HL-60 (cell line): ENCODE measurements around the gene CENPA.
"Not testable (repeated sequence)": the region's sequence is repeated elsewhere in the genome, so short reads cannot be mapped to it uniquely, and the experiment has no call there.

Source experiments
- DNase-seq, 2 experiments: peaks; one replicate each; pipeline ENCODE4 v3.0.0-alpha.2; 2010 to 2020; ENCODE audit warnings: low read depth in 1 of 2, low spot score in 1 of 2
- H3K27ac ChIP-seq: fragments of 250-450 bp; sonication (Bioruptor Pico); replicated peaks from 2 replicates; pipeline ENCODE4 v1.5.1; 2020; ENCODE audit warnings: mild to moderate bottlenecking, moderate library complexity
- H3K27me3 ChIP-seq: fragments of 250-450 bp; sonication (Bioruptor Pico); 2 replicates; pipeline ENCODE4 v1.5.1; 2021; ENCODE audit warnings: mild to moderate bottlenecking, moderate library complexity; ENCODE audit not compliant: insufficient read depth, poor library complexity, severe bottlenecking
- H3K4me3 ChIP-seq: replicated peaks from 2 replicates; pipeline ENCODE4 v1.5.1; 2011; ENCODE audit warnings: mild to moderate bottlenecking, control low read depth, low read length; ENCODE audit not compliant: insufficient read depth
- GABPA ChIP-seq: IDR thresholded peaks from 2 replicates; pipeline ENCODE4 v1.6.1; 2012; ENCODE audit warnings: low read depth
- POLR2AphosphoS5 ChIP-seq: IDR thresholded peaks from 2 replicates; pipeline ENCODE4 v1.6.1; 2012; ENCODE audit warnings: low read depth
- SPI1 ChIP-seq: IDR thresholded peaks from 2 replicates; pipeline ENCODE4 v1.6.1; 2012; ENCODE audit warnings: low read depth, mild to moderate bottlenecking, borderline replicate concordance
- TF ChIP-seq, protein P1 (sequence below): IDR thresholded peaks from 2 replicates; pipeline ENCODE4 v1.6.1; 2012; ENCODE audit warnings: low read depth; ENCODE audit not compliant: insufficient replicate concordance
- TF ChIP-seq, protein P2 (sequence below): IDR thresholded peaks from one replicate; pipeline ENCODE4 v1.5.1; 2011; ENCODE audit warnings: low read length, control low read depth, inconsistent platforms; ENCODE audit not compliant: insufficient read depth

CENPA gene

DNA sequence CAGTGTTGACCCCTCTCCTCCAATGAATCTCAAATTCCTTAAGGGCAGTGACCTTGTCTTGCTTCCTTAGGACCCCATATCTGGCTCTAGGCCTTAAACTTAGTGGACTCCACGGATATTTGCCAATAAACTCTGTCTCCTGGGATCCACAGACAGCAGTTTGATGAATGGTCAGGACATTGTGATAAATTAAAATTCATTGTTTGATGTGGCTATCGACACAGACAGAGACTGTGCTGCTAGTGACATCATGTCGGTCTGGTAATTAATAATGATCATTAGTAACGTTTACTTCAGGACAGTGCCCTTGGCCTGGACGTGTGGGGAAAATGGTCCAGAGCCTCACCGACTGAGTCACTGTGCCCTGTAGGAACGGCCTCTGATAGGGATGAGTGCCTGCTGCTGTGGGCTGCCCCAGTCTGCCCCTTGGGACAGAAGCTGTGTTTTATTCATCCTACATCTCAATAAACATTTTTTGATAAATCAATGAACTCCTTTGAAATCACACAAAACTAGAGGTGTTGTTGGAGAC is 27.0 kb upstream of the CENPA start:
- DNase-seq = no peak
- Histone ChIP-seq H3K4me3 (no peak overlapping the region), H3K27me3 (peaks cover 2% of the 10 kb centered on the region), H3K27ac (no peak overlapping the region)
- TF ChIP-seq GABPA (no peak), SPI1 (no peak), POLR2AphosphoS5 (no peak)
- TF ChIP-seq, protein P1, sequence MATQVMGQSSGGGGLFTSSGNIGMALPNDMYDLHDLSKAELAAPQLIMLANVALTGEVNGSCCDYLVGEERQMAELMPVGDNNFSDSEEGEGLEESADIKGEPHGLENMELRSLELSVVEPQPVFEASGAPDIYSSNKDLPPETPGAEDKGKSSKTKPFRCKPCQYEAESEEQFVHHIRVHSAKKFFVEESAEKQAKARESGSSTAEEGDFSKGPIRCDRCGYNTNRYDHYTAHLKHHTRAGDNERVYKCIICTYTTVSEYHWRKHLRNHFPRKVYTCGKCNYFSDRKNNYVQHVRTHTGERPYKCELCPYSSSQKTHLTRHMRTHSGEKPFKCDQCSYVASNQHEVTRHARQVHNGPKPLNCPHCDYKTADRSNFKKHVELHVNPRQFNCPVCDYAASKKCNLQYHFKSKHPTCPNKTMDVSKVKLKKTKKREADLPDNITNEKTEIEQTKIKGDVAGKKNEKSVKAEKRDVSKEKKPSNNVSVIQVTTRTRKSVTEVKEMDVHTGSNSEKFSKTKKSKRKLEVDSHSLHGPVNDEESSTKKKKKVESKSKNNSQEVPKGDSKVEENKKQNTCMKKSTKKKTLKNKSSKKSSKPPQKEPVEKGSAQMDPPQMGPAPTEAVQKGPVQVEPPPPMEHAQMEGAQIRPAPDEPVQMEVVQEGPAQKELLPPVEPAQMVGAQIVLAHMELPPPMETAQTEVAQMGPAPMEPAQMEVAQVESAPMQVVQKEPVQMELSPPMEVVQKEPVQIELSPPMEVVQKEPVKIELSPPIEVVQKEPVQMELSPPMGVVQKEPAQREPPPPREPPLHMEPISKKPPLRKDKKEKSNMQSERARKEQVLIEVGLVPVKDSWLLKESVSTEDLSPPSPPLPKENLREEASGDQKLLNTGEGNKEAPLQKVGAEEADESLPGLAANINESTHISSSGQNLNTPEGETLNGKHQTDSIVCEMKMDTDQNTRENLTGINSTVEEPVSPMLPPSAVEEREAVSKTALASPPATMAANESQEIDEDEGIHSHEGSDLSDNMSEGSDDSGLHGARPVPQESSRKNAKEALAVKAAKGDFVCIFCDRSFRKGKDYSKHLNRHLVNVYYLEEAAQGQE = no peak
- TF ChIP-seq, protein P2, sequence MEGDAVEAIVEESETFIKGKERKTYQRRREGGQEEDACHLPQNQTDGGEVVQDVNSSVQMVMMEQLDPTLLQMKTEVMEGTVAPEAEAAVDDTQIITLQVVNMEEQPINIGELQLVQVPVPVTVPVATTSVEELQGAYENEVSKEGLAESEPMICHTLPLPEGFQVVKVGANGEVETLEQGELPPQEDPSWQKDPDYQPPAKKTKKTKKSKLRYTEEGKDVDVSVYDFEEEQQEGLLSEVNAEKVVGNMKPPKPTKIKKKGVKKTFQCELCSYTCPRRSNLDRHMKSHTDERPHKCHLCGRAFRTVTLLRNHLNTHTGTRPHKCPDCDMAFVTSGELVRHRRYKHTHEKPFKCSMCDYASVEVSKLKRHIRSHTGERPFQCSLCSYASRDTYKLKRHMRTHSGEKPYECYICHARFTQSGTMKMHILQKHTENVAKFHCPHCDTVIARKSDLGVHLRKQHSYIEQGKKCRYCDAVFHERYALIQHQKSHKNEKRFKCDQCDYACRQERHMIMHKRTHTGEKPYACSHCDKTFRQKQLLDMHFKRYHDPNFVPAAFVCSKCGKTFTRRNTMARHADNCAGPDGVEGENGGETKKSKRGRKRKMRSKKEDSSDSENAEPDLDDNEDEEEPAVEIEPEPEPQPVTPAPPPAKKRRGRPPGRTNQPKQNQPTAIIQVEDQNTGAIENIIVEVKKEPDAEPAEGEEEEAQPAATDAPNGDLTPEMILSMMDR = no peak

DNA sequence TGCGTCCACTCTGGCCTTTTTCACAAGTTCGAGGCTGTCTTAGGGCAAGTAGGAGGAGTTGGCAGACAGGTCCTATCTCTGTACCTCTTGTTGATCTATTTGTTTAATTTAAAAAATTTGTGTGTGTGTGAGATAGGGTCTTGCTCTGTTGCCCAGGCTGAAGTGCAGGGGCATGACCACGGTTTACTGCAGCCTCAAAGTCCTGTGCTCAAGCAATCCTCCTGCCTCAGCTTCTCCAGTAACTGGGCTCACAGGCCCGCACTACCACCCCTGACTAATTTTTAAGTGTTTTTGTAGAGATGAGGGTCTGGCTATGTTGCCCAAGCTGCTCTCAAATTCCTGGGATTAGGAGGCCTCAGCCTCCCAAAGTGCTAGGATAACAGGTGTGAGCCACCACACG is 26.0 kb upstream of the CENPA start:
- Histone ChIP-seq H3K27me3 (peaks cover 2% of the 10 kb centered on the region), H3K4me3 (no peak overlapping the region), H3K27ac (no peak overlapping the region)
- no peak for DNase-seq
- TF ChIP-seq GABPA (no peak), SPI1 (no peak), POLR2AphosphoS5 (no peak)
- TF ChIP-seq, protein P2 = no peak
- TF ChIP-seq, protein P1 = no peak

DNA sequence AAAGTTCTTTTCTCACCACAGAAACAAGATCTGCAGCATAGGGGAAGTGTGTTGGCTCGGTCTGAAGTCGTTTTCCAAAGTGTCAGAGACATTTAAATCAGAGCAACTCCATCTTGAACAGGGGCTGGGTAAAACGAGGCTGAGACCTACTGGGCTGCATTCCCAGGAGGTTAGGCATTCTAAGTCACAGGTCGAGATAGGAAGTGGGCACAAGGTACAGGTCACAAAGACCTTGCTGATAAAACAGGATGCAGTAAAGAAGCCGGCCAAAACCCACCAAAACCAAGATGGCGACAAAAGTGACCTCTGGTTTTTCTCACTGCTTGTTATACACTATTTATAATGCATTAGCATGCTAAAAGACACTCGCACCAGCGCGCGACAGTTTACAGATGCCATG is 24.9 kb upstream of the CENPA start:
- not testable (repeated sequence) for DNase-seq, H3K27ac ChIP-seq

DNA sequence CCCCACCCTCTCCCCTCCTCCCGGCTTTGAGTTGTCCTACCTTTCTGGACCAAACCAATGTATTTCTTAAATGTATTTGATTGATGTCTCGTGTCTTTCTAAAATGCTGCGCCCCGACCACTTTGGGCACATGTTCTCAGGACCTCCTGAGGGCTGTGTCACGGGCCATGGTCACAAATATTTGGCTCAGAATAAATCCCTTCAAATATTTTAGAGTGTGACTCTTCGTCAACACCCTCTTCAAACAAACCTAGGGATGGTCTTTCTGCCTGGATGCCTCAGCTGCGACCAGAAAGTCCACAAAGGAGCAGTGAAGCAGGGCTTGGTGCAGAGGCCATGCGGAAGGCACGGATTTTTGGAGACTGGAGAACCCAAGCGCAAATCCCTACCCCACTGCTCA is 22.8 kb upstream of the CENPA start:
- TF ChIP-seq, protein P2 = no peak
- no peak for TF ChIP-seq GABPA
- TF ChIP-seq, protein P1 = no peak
- TF ChIP-seq SPI1 = no peak
- TF ChIP-seq POLR2AphosphoS5 = no peak

More for the DNA sequence above, 24.9 kb upstream of the CENPA start:
- not testable (repeated sequence) for H3K4me3 ChIP-seq, H3K27me3 ChIP-seq

More for the DNA sequence above, 22.8 kb upstream of the CENPA start:
- H3K4me3 ChIP-seq = no peak overlapping the region
- no peak overlapping the region for H3K27ac ChIP-seq
- H3K27me3 ChIP-seq = peaks cover 2% of the 10 kb centered on the region
- no peak for DNase-seq
